H1 (cell line): ENCODE measurements around the gene VTI1B. TPM values are rescaled to one million over a fixed set of nuclear protein-coding genes. Genes with fewer than 3 reads are reported as not detected.
A peak's percentile ranks its signal among the peaks of the same experiment; 100 is the strongest.

ENCODE experiments used
- CTCF ChIA-PET: fragments of 300-600 bp; sonication (Branson Sonifier 250); formaldehyde crosslinking; loops from one replicate; lab custom pipeline; 2021; ENCODE audit not compliant: partially characterized antibody; lab: Charles Lee
- POLR2A ChIA-PET: fragments of 300-600 bp; sonication (Branson Sonifier 250); formaldehyde crosslinking; loops from one replicate; lab custom pipeline; 2021; ENCODE audit warnings: inconsistent platforms; ENCODE audit not compliant: partially characterized antibody; lab: Charles Lee
- DNase-seq, 2 experiments: peaks; one replicate each; pipeline versions ENCODE4 v3.0.0 to v3.0.0-alpha.2; 2010 to 2022; ENCODE audit warnings: low spot score in 2 of 2, low read depth in 1 of 2, mixed read lengths in 1 of 2
- FAIRE-seq: peaks from 2 replicates; lab custom pipeline; 2011; peaks lifted over from hg19 to GRCh38; lab: Jason Lieb, UNC
- H2AFZ ChIP-seq: 2 replicates; pipeline ENCODE4 v1.8.1; 2012; ENCODE audit warnings: low read length, inconsistent platforms
- H2AK5ac ChIP-seq: 2 replicates; pipeline ENCODE4 v1.6.1; 2013; ENCODE audit warnings: low read depth, low read length
- H2BK120ac ChIP-seq: replicated peaks from 2 replicates; pipeline ENCODE3; 2013; ENCODE audit warnings: low read depth, low read length, inconsistent platforms
- H2BK12ac ChIP-seq: 2 replicates; pipeline ENCODE4 v1.6.1; 2013; ENCODE audit warnings: low read depth, low read length
- H2BK15ac ChIP-seq: 2 replicates; pipeline ENCODE4 v1.6.1; 2013; ENCODE audit warnings: low read length
- H2BK20ac ChIP-seq: 2 replicates; pipeline ENCODE4 v1.6.1; 2013; ENCODE audit warnings: low read length
- H2BK5ac ChIP-seq: 2 replicates; pipeline ENCODE4 v1.6.1; 2013; ENCODE audit warnings: low read depth, low read length
- H3K14ac ChIP-seq: 2 replicates; pipeline ENCODE4 v1.6.1; 2013; ENCODE audit warnings: inconsistent platforms; ENCODE audit not compliant: insufficient read length
- H3K18ac ChIP-seq: 2 replicates; pipeline ENCODE4 v1.6.1; 2013; ENCODE audit warnings: low read length; ENCODE audit errors: extremely low read depth
- H3K23ac ChIP-seq: 2 replicates; pipeline ENCODE4 v1.6.1; 2013; ENCODE audit warnings: inconsistent platforms; ENCODE audit not compliant: insufficient read length
- H3K23me2 ChIP-seq: 2 replicates; pipeline ENCODE4 v1.6.1; 2013; ENCODE audit warnings: low read depth, low read length
- H3K27ac ChIP-seq: 2 replicates; pipeline ENCODE4 v1.6.1; 2011; ENCODE audit warnings: low read depth, low read length, inconsistent platforms
- H3K27me3 ChIP-seq, 4 experiments: replicated peaks in 1 of 4; 1 replicate in 1 of 4; 2 replicates in 3 of 4; pipeline versions ENCODE4 v1.6.1 to v1.8.1; 2011 to 2013; ENCODE audit warnings: low read length in 3 of 4, mild to moderate bottlenecking in 3 of 4, inconsistent platforms in 2 of 4, mixed read lengths in 2 of 4, moderate library complexity in 1 of 4; ENCODE audit not compliant: control insufficient read depth in 3 of 4, insufficient read depth in 3 of 4; ENCODE audit errors: extremely low read depth in 1 of 4
- H3K36me3 ChIP-seq, 4 experiments: 2 replicates each; pipeline versions ENCODE4 v1.6.1 to v1.8.1; 2011 to 2013; ENCODE audit warnings: mild to moderate bottlenecking in 4 of 4, low read length in 3 of 4, moderate library complexity in 2 of 4, control low read depth in 1 of 4, inconsistent platforms in 1 of 4; ENCODE audit not compliant: insufficient read depth in 4 of 4, control insufficient read depth in 2 of 4
- H3K4ac ChIP-seq: replicated peaks from 2 replicates; pipeline ENCODE3; 2013; ENCODE audit warnings: low read length, low read depth, mixed read lengths, inconsistent platforms; ENCODE audit not compliant: insufficient read length
- H3K4me1 ChIP-seq, 4 experiments: replicated peaks in 1 of 4; 1 replicate in 1 of 4; 2 replicates in 3 of 4; pipeline versions ENCODE4 v1.6.1 to v1.8.1; 2011 to 2013; ENCODE audit warnings: low read length in 3 of 4, inconsistent platforms in 2 of 4, mixed read lengths in 1 of 4; ENCODE audit not compliant: insufficient read depth in 4 of 4, control insufficient read depth in 3 of 4
- H3K4me2 ChIP-seq, 2 experiments: 2 replicates each; pipeline versions ENCODE4 v1.6.1 to v1.8.1; 2011 to 2013; ENCODE audit warnings: low read depth in 2 of 2, low read length in 2 of 2, control low read depth in 1 of 2, inconsistent platforms in 1 of 2, mild to moderate bottlenecking in 1 of 2; ENCODE audit not compliant: insufficient read depth in 1 of 2
- H3K4me3 ChIP-seq, 4 experiments: fragments of 200-600, 300-600 bp in 1 of 4; sonication (generic), shearing (Covaris generic), sonication (Bioruptor Twin) in 1 of 4; 2 replicates each; pipeline versions ENCODE4 v1.5.1 to v1.8.1; 2011 to 2016; ENCODE audit warnings: low read length in 4 of 4, low read depth in 3 of 4, control low read depth in 2 of 4, inconsistent platforms in 2 of 4, mild to moderate bottlenecking in 2 of 4, mixed read lengths in 1 of 4, moderate library complexity in 1 of 4; ENCODE audit not compliant: insufficient read depth in 2 of 4; ENCODE audit errors: extremely low read depth in 1 of 4
- H3K56ac ChIP-seq: replicated peaks from 2 replicates; pipeline ENCODE3; 2013; ENCODE audit warnings: low read depth, mild to moderate bottlenecking, mixed read lengths, low read length, inconsistent platforms; ENCODE audit not compliant: insufficient read length
- H3K79me1 ChIP-seq: 2 replicates; pipeline ENCODE4 v1.6.1; 2013; ENCODE audit warnings: low read depth, low read length, control low read depth
- H3K79me2 ChIP-seq, 2 experiments: 2 replicates each; pipeline versions ENCODE4 v1.6.1 to v1.8.1; 2012 to 2013; ENCODE audit warnings: low read length in 2 of 2, mild to moderate bottlenecking in 2 of 2, inconsistent platforms in 1 of 2; ENCODE audit not compliant: insufficient read depth in 2 of 2, control insufficient read depth in 1 of 2
- H3K9ac ChIP-seq, 4 experiments: replicated peaks in 1 of 4; 1 replicate in 1 of 4; 2 replicates in 3 of 4; pipeline versions ENCODE4 v1.6.1 to v1.8.1; 2011 to 2013; ENCODE audit warnings: low read depth in 3 of 4, low read length in 3 of 4, control low read depth in 2 of 4, mild to moderate bottlenecking in 2 of 4, moderate library complexity in 2 of 4, inconsistent platforms in 1 of 4; ENCODE audit errors: extremely low read depth in 1 of 4
- H3K9me3 ChIP-seq, 2 experiments: 2 replicates each; pipeline versions ENCODE4 v1.6.1 to v1.8.1; 2012 to 2013; ENCODE audit warnings: mild to moderate bottlenecking in 2 of 2, moderate library complexity in 2 of 2, control low read depth in 1 of 2, inconsistent platforms in 1 of 2, low read depth in 1 of 2, low read length in 1 of 2, mixed read lengths in 1 of 2; ENCODE audit not compliant: insufficient read depth in 2 of 2
- H4K20me1 ChIP-seq, 2 experiments: replicated peaks in 1 of 2; 2 replicates each; pipeline versions ENCODE3 to v1.8.1; 2011 to 2013; ENCODE audit warnings: inconsistent platforms in 2 of 2, low read length in 2 of 2, mild to moderate bottlenecking in 1 of 2; ENCODE audit not compliant: insufficient read depth in 2 of 2, control insufficient read depth in 1 of 2
- H4K5ac ChIP-seq: 2 replicates; pipeline ENCODE4 v1.6.1; 2013; ENCODE audit warnings: low read length, low read depth, mixed read lengths, inconsistent platforms; ENCODE audit not compliant: insufficient read length
- H4K8ac ChIP-seq: 2 replicates; pipeline ENCODE4 v1.8.0; 2013; ENCODE audit warnings: mild to moderate bottlenecking, moderate library complexity, low read length, inconsistent platforms; ENCODE audit not compliant: insufficient read depth; ENCODE audit errors: extremely low read depth
- H4K91ac ChIP-seq: replicated peaks from 2 replicates; pipeline ENCODE3; 2013; ENCODE audit warnings: low read length, mixed read lengths, inconsistent platforms; ENCODE audit not compliant: insufficient read length
- FOSL1 ChIP-seq: IDR thresholded peaks from 2 replicates; pipeline ENCODE4 v1.6.1; 2011; ENCODE audit warnings: mild to moderate bottlenecking, low read depth, low read length, moderate library complexity; ENCODE audit not compliant: insufficient read depth
- POU5F1 ChIP-seq: IDR thresholded peaks from 2 replicates; pipeline ENCODE4 v1.6.1; 2011; ENCODE audit warnings: low read depth, mild to moderate bottlenecking, low read length, moderate library complexity
- WGBS, 2 experiments: shearing (Covaris generic) in 1 of 2; methylation state at CpG; one replicate each; pipeline versions ENCODE4 v1.1.6 to v1.1.7; 2013 to 2015; ENCODE audit warnings: low lambda C conversion rate in 2 of 2, mixed read lengths in 2 of 2, inconsistent platforms in 1 of 2, low coverage in 1 of 2, missing lambda C conversion rate in 1 of 2; ENCODE audit not compliant: insufficient replicate concordance in 2 of 2, insufficient coverage in 1 of 2, insufficient read length in 1 of 2; ENCODE audit errors: extremely low coverage in 1 of 2, missing lambda C conversion rate in 1 of 2; 5-methylcytosine and 5-hydroxymethylcytosine counted together
- polyA plus RNA-seq, 7 experiments: library from polyadenylated mRNA; depleted of rRNA in 3 of 7; stranded (reverse) in 5 of 7; unstranded in 2 of 7; fragments of >200 nt in 5 of 7; fragments of 200-250 nt in 2 of 7; gene quantifications; 1 replicate in 5 of 7; 2 replicates in 1 of 7; 4 replicates in 1 of 7; pipeline versions ENCODE4 v1.2.1 to v1.2.3, GENCODE V29; 2011 to 2013; ENCODE audit warnings: missing spikeins in 2 of 7, mixed read lengths in 2 of 7
- total RNA-seq: library from RNA; stranded (reverse); fragmentation: NEBNext Ultra II Directional; extraction: Animal tissue kit (Norgen Biotek cat#: 25700); gene quantifications from 2 replicates; pipeline ENCODE4 v1.2.1, GENCODE V29; 2021

Gene VTI1B
- total and polyA plus RNA-seq, 2 of the 8 experiments (the other 6 are each of a cell fraction or from before 2014, with no cell fraction given): 28.1 to 98.7 TPM

DNA sequence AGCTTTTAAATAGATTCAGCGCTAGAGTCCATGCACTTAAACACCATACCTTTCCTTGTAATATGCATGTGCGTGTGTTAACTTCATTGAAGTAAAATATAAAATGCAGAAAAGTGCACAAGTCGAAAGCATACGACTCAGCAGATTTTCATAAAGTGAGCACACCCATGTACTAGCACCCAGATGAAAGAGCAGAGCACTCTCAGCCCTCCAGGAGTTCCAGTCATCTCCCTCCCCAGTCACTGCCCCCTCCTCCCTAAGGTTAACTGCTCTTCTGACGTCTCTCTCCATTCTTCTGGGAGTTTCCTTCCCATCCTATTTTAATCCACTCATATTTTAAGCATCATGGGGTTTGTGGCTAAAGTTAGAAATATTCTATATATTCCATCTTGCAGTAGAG is 47.4 kb upstream of the VTI1B start:
- Histone ChIP-seq H3K14ac (no peak overlapping the region), H3K23ac (no peak overlapping the region), H4K91ac (no peak overlapping the region), H2AFZ (no peak overlapping the region), H3K4me1 (no peaks in the 10 kb centered on the region; a peak in 1 of 7 replicates), H3K27ac (no peak overlapping the region), H4K5ac (no peak overlapping the region), H3K56ac (no peak overlapping the region), H2BK20ac (no peak overlapping the region), H3K4me2 (peak overlapping the region in 1 of 2 experiments; percentile 11; a peak in 1 of 4 replicates), H3K4me3 (no peak overlapping the region), H3K27me3 (no peaks in the 10 kb centered on the region), H2AK5ac (no peak overlapping the region), H3K9ac (no peak overlapping the region), H3K79me1 (no peaks in the 10 kb centered on the region), H2BK120ac (no peak overlapping the region), H4K20me1 (no peaks in the 10 kb centered on the region), H3K79me2 (no peaks in the 10 kb centered on the region), H2BK5ac (no peak overlapping the region), H3K23me2 (no peaks in the 10 kb centered on the region), H3K4ac (no peak overlapping the region), H2BK12ac (no peak overlapping the region), H3K18ac (no peak overlapping the region), H4K8ac (no peak overlapping the region), H3K9me3 (no peaks in the 10 kb centered on the region), H3K36me3 (no peaks in the 10 kb centered on the region), H2BK15ac (no peak overlapping the region)
- ChIA-PET CTCF (interaction anchor here (0.8 to 2.0 kb wide), 5 partner anchors 17 to 122 kb away, joined by 3 to 9 read pairs (median 3); partner anchors contain the start of gene PIGH), POLR2A (interaction anchor here (0.8 to 1.0 kb wide), 3 partner anchors 12 to 117 kb away, joined by 3 to 8 read pairs (median 4); partner anchors contain the start of gene RDH11)
- WGBS, 2 experiments: 77% methylated on average over 5 of the region's 5 CpGs; no CpG with 5 or more reads in 1 of the 2 experiments
- FAIRE-seq (no peak), DNase-seq (no peak)
- no peak for TF ChIP-seq POU5F1
- TF ChIP-seq FOSL1: no peak
